Measurements from ENCODE around the gene SH3TC2. TPM values are rescaled to one million over a fixed set of nuclear protein-coding genes. Genes with fewer than 3 reads are reported as not detected.

The SH3TC2 gene
- total and polyA plus RNA-seq, 10 of the 15 experiments (the other 5 are each of a cell fraction or from before 2014, with no cell fraction given) = not detected

GRCh38 chr5:149005077-149005892 is 57.6 kb downstream of the SH3TC2 start (continued):
- no peak for TF ChIP-seq IRF5 (IDR thresholded peaks at IDR 0.05; ENCODE audit: borderline replicate concordance)
- TF ChIP-seq POU2F2 (IDR thresholded peaks at IDR 0.05; ENCODE audit: borderline replicate concordance, low read depth, low read length) = no peak
- no peak for TF ChIP-seq ATF3 (IDR thresholded peaks at IDR 0.05; ENCODE audit: borderline replicate concordance, extremely low read depth, low read depth, low read length)
- TF ChIP-seq POLR2AphosphoS5 (IDR thresholded peaks at IDR 0.05; ENCODE audit: low read length) = no peak
- TF ChIP-seq BCL3 (IDR thresholded peaks at IDR 0.05; ENCODE audit: borderline replicate concordance, insufficient read depth, low read depth, low read length, poor library complexity, severe bottlenecking) = no peak
- no peak for TF ChIP-seq REST (IDR thresholded peaks at IDR 0.05; ENCODE audit: low read depth, low read length)
- TF ChIP-seq SPI1 (IDR thresholded peaks at IDR 0.05; ENCODE audit: borderline replicate concordance, insufficient read depth, low read depth, low read length) = no peak
- no peak for TF ChIP-seq IRF4 (IDR thresholded peaks at IDR 0.05; ENCODE audit: low read depth, low read length)
- TF ChIP-seq BRCA1 (IDR thresholded peaks at IDR 0.05; ENCODE audit: low read depth, low read length) = no peak
- TF ChIP-seq E2F4 (IDR thresholded peaks at IDR 0.05; ENCODE audit: low read depth, low read length) = no peak
- TF ChIP-seq RAD21 (IDR thresholded peaks at IDR 0.05; ENCODE audit: insufficient read depth, low read depth, low read length) = no peak

All from GM12878 (cell line).